GM21576 (cell line): ENCODE results near the gene SCARB1.
"Not testable (repeated sequence)": the region's sequence is repeated elsewhere in the genome, so short reads cannot be mapped to it uniquely, and the experiment has no call there.

ENCODE experiments used
- ATAC-seq: cut with Tn5 transposase; IDR thresholded peaks from one replicate; pipeline ENCODE4 v1.9.1; 2021; ENCODE audit warnings: mild to moderate bottlenecking, moderate library complexity; ENCODE audit not compliant: unreplicated experiment

SCARB1 gene, protein sequence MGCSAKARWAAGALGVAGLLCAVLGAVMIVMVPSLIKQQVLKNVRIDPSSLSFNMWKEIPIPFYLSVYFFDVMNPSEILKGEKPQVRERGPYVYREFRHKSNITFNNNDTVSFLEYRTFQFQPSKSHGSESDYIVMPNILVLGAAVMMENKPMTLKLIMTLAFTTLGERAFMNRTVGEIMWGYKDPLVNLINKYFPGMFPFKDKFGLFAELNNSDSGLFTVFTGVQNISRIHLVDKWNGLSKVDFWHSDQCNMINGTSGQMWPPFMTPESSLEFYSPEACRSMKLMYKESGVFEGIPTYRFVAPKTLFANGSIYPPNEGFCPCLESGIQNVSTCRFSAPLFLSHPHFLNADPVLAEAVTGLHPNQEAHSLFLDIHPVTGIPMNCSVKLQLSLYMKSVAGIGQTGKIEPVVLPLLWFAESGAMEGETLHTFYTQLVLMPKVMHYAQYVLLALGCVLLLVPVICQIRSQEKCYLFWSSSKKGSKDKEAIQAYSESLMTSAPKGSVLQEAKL

DNA sequence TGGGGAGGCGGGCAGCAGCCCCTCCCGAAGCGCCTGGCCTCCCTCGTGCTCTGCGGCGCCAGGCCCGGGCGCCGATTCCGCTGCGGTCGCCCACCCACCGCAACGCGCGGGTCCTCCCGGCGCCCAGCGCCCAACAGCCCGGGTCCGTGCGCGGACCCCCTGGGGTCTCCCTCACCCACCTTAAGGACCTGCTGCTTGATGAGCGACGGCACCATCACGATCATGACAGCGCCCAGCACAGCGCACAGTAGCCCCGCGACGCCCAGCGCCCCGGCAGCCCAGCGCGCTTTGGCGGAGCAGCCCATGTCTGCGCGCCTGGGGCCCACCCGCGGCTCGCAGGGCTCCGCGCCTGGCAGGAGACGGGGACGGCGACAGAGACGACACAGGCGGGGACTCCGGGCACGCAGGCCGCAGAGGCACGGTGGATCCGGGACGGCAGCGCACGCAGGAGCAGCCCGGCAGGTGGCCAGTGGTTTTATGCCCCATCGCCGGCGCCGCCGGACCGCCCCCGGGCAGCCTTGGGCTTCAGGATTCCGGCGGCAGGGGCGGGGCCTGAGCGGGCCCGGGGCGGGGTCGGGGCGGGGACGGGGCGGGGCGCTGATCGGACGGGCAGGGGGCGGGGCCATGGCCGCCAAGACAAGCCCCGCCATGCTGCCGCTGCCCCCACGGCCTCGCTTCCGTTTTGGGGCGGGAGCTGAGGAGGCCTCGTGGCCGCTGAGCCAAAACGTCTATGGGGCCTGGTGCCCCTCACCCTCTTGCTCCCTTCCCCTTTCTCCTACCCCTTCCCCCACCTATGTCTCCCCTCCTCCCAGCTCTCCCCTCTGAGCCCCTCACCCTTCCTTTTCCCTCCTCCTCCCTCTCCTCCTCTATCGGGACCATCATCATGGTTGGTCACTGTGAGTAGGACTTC, at the start of gene SCARB1:
Gene SCARB1, minus strand, starts transcription at position 449 of the 910 bp plus-strand sequence. Its CDS starts 144 bp downstream, at position 305.
- peak; percentile 60 for ATAC-seq

DNA sequence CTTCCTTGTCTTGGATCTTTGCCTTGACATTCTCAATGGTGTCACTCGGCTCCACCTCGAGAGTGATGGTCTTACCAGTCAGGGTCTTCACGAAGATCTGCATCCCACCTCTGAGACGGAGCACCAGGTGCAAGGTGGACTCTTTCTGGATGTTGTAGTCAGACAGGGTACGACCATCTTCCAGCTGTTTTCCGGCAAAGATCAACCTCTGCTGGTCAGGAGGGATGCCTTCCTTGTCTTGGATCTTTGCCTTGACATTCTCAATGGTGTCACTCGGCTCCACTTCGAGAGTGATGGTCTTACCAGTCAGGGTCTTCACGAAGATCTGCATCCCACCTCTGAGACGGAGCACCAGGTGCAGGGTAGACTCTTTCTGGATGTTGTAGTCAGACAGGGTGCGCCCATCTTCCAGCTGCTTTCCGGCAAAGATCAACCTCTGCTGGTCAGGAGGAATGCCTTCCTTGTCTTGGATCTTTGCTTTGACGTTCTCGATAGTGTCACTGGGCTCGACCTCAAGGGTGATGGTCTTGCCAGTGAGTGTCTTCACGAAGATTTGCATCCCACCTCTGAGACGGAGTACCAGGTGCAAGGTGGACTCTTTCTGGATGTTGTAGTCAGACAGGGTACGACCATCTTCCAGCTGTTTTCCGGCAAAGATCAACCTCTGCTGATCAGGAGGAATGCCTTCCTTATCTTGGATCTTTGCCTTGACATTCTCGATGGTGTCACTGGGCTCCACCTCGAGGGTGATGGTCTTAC, 49.0 kb upstream of the SCARB1 start:
- ATAC-seq, result not testable (repeated sequence)

DNA sequence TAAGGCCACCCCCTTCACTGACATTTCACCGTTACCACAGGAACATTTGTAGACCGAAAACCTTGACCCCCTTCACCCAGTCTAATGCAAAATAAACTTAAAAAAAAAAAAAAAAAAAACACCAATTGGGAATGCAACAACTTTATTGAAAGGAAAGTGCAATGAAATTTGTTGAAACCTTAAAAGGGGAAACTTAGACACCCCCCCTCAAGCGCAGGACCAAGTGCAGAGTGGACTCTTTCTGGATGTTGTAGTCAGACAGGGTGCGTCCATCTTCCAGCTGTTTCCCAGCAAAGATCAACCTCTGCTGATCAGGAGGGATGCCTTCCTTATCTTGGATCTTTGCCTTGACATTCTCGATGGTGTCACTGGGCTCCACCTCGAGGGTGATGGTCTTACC, 47.9 kb upstream of the SCARB1 start:
- not testable (repeated sequence) for ATAC-seq

DNA sequence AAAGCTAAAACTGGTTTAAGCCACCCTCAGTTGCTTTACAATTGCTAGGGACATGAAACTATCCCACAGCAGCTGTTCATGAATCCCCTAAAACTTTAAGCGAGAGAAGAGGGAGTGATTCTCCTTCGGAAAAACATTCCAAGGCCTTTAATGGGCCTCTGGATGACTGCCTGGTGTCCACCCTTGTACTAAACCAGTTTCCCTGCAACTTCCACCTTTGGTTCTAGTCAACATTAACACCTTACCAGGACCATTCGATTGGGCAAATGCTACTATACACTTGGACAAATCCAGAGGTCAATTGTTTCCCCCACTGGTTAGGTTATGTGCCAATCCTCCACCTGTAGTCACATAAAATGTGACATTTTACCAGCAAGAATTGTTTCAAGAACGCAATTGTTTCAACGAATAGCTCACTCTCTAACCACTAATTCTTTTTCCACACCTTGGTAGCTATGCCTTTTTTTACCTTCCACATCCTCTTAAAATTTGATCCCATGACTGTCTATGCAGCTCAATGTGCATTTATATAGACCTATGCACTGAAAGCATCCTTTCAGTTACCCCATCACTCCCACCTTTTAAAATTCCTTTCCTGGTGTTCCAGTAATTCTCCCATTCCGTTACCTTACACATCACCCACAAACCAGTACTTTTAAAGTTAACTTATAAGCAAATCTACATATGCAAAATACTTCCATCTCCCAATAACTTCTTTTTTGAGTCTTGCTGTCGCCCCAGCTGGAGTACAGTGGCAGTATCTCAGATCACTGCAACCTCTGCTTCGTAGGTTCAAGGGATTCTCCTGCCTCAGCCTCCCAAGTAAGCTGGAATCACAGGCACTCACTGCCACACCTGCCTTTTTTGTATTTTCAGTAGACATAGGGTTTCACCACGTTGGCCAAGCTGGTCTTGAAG, 47.2 kb upstream of the SCARB1 start:
- ATAC-seq, result no peak

DNA sequence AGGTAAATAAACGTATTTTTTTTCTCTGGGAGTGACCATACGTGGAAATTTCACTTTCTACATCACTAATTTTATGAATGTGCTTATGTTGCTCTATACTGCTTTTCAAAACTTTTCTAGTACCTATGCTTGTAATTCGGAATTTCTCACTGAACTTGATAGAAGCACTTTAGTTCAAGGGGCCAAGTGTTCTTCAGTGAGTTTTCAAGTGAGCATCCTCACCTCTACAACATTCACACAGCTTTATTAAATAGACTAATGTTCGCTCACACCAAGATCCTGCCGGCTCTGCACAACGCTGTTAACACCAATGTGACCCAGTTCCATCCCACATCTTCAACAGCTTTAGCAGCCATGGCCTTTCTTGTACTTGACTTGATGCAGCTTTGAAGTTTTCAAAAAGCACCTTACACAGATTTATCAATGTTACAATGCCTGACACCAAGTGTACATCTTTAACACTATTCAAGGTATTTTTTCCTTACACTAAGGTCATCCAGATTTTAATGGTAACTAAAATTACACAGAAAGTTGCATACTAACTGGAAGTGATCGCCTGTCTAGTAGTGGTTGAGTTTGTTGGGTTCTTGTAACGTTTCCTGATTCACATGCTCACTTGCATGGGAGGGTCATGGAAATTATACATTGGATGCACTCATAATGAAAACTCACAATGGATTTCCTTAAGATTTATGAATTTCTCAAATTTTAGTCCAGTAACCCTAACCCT, 46.3 kb upstream of the SCARB1 start:
- ATAC-seq, result no peak

DNA sequence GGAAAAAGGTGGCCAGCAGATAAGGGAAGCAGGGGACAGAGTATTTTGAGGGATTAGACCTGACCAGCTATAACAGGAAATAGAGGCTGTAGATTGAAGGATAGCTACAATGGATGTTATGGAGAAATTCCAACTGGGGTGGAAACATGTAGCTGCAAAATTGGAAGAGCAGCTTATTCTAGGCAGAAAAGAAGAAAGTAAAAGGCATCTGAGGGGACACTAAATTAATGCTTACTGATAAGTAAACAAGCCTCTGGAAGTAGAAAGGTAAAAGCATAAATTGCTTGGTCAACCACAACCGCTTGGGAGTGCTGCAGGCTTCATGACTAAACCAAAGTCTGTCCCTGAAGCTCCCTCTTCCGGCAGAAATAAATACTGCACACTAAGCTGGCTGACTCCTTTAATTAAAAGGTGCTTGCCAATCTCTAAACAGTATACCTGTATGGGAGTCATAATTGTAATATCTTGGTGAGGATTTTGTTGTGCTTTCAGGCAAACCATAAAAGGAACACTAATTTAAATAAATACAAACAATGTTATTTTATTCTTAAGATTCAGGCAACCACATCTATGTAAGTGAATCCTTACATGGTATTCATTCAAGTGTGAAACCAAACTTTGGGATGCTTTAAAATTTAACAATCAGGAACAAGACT, 43.1 kb upstream of the SCARB1 start:
- ATAC-seq, result peak; percentile 40

DNA sequence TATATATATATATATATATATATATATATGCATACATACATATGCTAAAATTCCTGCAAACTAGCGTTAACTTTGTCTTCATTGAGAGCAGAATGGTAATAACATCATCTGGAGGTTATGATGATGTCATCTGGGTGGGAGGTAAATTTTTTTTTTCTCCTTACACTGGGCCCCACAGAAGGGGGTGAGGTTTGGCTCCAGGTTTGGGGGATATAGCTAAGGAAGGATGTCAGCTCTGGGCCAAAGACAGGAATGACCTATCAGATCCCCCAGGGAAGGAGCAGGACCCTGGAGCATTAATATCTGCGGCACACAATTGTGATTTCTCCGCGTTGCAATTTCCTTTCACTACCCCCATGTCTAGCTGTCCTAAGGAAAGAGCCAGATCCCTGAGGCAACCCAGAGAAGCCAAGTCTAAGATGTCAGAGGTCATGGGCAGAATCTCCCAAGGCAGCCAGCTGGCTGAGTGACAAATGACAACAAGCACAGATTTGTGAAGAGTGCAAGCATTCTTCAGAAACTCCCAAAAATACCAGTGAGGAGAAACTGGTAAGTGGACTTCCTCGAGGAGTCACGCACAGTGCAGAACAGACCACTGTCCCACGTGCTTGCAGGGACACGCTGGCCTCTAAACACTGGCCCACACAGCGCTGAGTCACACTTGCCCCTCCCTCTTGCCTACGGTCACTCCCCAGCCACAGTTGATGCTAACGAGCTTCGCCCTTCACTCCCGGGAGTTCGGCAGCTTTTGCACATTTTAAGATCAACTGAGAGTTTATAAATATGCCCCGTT, 40.8 kb upstream of the SCARB1 start:
- ATAC-seq, result no peak

DNA sequence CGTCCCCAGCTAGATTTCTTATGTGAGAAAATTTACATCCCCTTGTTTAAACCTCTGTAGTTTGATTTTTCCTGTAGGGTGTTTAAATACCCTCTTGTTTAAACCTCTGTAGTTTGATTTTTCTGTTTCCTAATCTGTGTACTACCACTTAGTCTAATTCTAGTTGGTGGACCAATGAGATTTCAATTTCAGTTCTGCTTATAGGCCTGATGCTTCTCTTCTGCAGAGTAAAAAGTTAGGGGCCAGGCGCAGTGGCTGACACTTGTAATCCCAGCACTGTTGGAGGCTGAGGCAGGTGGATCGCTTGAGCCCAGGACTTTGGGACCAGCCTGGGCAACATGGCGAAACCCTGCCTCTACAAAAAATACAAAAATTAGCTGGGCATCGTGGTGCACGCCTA, 39.3 kb upstream of the SCARB1 start:
- ATAC-seq, result peak; percentile 33

DNA sequence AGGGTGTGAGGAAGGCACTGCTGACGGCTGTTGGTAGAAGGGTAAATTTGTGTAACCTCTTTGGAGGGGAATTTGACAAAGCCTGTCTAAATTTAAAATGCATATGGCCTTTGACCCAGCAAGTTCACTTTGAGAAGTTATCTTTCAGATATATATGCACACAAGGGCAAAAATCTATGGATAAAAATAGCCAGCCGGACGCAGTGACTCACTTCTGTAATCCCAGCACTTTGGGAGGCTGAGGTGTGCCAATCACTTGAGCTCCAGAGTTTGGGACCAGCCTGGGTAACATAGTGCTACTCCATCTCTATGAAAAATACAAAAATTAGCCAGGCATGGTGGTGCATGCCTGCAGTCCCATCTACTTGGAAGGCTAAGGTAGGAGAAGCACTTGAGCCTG, 37.3 kb upstream of the SCARB1 start:
- no peak for ATAC-seq

DNA sequence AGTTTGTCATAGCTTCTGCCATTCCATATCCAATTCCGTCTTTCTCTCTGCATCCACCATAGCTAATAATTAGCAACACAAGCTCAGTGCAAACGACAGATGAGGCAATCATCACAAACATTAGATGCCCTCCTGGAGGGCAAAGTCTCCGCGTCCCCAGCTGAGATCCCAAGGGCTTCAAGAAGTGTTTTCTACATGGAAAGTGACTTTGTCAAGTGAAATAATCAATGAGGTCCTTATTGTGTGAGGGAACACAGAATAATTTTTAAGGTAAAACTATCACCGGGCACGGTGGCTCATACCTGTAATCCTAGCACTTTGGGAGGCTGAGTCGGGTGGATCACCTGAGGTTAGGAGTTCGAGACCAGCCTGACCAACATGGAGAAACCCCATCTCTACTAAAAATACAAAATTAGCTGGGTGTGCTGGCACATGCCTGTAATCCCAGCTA, 36.7 kb upstream of the SCARB1 start:
- ATAC-seq, result not testable (repeated sequence)

DNA sequence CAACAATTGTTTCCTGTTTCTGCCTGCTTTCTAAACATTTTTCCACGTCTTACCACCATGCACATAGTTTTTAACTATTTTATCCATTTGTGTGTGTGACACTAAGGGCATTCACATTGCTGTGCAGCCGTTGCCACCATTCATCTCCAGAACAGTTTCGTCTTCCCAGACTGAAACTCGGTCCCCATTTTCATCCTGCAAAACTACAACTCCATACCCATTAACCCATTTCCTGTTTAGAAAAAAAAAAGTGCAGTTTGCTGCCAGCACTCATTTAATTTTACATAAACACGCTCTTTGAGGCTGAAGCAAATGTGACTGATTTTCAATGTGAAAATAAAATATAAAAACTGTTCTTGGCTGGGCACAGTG, 35.2 kb upstream of the SCARB1 start:
- ATAC-seq, result no peak

DNA sequence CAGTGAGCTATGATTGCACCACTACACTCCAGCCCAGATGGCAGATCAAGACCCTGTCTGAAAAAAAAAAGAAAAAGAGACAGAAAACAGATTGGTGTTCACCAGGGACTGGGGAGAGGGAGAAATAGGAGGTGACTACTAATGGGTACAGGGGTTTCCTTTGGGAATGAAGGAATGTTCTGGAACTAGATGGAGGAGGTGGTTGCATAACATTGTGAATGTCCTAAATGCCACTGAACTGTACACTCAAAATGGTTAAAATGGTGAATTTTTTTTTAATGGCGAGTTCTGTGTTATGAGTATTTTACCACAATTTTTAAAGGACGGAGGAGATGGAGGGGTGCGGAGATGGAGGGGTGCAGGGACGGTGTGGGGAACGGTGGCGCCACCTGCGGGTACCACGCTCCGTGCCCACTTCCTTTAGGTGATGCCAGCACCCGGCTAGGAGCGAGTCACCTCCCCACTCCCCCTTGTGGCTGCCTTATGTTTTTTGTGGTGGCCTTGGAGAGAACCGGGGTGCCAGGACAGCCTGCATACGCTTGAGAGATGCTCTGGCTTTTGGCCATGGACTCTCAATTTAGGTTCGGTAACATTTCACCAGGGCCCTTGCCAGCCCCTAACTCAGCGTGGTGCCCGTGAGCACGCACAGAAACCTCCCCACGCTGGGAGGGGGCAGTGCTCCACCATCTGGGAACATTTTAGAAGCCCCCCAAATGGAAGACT, 34.7 kb upstream of the SCARB1 start:
- peak; percentile 34 for ATAC-seq

DNA sequence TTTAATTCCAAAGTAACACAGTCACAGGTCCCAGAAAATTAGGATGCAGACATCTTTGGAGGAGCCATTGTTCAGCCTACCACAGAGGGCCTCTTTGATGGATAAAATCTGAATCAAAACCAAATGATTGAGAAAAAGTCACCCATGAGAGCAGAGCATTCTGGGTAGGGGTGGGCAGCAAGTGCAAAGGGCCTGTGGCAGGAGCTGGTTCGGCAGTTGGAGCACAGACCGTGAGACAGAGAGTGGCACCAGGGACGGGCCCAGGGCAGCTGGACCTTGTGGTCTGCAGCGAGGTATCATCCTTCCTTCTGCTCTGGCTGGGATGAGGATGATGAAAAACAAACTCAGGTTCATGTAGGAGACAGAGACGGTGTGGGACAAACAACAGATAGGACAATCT, 32.8 kb upstream of the SCARB1 start:
- no peak for ATAC-seq

DNA sequence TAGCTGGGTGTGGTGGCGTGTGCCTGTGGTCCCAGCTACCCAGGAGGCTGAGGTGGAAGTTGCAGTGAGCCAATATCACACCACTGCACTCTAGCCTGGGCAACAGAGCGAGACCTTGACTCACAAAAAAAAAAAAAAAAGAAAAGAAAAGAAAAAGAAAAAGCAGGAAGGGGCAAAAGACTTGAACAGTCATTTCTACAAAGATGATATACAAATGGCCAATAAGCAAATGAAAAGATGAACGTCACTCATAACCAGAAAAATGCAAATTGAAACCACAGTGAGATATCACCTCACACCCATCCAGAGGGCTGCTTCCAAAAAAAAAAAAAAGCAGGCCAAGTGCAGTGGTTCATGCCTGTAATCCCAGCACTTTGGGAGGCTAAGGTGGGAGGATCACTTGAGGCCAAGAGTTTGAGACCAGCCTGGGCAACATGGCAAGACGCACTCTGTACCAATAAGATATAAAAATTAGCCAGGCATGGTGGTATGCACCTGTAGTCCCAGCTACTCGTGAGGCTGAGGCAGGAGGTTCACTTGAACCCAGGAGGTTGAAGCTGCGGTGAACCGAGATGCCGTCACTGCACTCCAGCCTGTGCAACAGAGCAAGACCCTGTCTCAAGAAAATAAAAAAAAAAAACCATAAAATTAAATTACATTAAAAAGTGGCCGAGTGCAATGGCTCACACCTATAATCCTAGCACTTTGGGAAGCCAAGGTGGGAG, 30.3 kb upstream of the SCARB1 start:
- no peak for ATAC-seq

DNA sequence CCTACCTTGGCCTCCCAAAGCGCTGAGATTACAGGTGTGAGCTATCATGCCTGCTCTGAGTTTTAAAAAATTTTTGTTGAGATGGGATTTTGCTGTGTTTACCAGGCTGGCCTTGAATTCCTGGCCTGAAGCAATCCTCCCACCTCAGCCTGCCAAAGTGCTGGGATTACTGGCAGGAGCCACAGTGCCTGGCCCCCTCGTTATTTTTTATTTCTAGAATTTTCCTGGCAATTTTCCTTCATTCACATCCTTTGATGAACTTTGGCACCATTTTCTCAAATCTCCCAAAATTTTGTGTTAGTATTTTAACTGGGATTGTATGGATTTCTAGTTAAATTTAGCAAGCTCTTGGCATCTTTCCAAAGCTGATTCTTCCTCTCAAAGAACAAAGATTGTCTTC, 24.6 kb upstream of the SCARB1 start:
- ATAC-seq, result no peak

DNA sequence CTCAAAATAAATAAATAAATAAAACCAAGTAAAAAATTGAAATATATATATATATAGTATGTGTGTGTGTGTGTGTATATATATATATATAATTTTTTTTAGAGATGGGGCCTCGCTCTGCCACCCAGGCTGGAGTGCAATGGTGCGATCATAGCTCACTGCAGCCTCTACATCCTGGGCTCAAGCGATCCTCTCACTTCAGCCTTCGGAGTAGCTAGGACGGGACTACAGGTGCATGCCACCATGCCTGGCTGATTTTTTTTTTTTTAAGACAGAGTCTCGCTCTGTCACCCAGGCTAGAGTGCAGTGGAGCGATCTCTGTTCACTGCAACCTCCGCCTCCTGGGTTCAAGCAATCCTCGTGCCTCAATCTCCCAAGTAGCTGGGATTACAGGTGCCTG, 24.1 kb upstream of the SCARB1 start:
- ATAC-seq, result not testable (repeated sequence)
